NCI-H82 treated with DMSO at 0.1 percent for 48 hours (cell line): ENCODE data around the gene AMBRA1.

ENCODE experiments used
- DNase-seq: peaks from one replicate; lab custom pipeline; 2025; ENCODE audit not compliant: unreplicated experiment; lab: John Stamatoyannopoulos, UW

AMBRA1 gene

DNA sequence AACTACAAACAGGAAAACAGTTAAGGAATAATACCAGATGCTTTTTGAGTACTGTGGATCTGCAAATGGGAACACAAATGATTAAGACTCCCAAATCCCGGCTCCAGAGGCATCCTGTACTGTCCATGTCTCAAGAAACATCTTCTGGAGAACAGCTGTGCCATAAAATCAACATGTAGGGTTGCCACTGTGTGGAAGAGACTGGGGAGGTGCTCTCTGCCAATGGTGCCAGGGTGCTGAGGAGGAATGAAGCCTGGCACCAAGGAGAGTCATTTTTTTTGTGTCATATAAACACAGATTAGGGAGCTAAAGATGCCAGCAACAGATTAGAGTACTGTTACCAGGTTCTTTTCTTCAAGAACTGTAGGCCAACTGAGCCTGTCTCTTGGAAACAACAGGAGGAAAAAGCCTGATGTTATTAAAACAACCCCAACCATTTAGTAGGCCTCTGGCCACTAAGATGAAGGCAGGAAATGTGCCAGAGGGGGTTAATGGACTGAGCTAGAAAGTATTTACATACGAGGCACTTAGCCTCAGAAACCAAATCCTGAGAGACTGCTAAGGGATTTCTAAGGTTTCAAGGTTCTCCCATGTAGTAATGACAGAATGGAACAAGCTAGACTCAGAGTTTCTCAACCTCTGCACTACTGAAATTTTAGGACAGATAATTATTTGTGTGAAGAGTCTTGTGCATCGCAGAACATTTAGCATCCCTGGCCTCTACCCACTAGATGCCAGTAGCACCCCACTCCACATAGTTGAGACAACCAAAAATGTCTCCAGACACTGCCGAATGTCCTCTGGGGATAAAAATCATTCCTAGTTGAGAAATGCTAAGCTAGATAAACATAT, 147.7 kb downstream of the AMBRA1 start:
- DNase-seq: no peak

DNA sequence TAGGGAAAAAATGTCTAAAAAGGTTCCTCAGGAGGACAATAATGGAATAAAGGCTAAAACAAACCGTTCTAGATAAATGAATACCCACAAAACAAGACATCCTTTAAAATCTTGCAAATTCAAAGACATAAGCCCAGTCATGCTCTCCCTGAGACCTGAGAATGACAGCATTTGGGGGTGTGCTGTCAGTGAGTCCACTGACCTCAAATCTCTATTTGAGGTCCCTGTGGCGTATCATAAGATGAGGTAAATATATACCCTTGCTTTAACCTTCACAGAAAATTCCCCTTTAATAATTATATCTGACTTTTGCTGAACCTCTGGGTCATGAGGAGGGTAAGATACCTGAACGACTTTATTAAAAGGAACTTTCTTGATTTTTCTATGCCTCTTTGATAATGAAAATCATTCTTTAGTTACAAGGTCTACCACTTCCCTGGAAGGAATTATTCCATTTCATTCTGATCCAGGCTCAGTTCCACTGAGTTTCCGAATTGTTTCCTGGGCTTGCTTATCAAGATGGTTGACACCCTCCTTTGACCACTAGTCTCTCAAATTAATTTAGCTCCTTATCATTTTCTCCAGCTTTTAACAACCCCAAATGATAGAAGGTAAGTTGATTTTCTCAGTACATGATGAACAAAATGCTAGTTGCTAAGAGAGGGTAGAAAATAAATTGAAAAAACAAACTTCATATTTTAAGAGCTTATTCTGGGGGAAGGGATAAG, 148.5 kb downstream of the AMBRA1 start:
- no peak for DNase-seq

DNA sequence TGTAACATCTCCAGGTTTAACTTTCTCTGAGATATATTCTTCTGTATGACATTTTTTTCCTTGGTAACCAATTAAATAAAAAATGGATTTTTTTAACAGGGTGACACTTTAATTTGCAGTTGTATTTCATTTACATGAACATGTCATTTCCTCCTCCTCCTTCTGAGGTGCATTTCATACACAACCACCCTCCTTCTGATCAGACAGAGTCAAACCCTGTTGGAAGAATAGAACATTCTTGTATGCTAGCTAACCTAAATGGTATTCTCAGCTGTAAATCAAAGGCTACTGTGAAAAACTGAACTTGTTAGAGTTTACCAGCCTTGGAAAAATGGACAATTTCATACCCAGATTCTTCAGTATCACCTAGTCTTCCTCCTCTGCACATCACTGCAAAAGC, 149.5 kb downstream of the AMBRA1 start:
- DNase-seq: no peak

DNA sequence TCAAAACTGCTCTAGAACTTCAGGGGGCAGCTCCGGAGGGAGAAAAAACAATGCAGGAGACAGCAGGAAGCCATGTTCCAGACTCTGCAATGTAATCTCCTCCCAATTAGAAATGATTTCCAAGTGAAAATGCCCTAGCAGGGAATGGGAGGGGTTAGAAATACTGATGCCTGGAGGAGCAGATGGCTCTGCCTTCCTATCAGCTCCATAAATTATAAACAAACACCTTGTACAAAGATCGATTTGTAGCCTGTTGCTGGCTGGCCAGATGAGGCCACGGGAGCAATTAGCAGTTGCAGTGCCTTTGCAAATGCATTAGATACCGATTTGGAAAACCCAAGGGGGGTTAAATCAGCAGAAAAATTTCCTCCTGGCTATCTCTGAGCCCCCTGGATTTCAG, 155.6 kb downstream of the AMBRA1 start:
- peak; percentile 91 for DNase-seq

GRCh38 chr11:46437122-46437689, 156.6 kb downstream of the AMBRA1 start:
- no peak for DNase-seq

GRCh38 chr11:46436113-46436512, 157.7 kb downstream of the AMBRA1 start:
- DNase-seq: peak; percentile 64

- DNase-seq: no peak
These were observed 158.1 kb downstream of the AMBRA1 start for GRCh38 chr11:46435679-46436078.

DNA sequence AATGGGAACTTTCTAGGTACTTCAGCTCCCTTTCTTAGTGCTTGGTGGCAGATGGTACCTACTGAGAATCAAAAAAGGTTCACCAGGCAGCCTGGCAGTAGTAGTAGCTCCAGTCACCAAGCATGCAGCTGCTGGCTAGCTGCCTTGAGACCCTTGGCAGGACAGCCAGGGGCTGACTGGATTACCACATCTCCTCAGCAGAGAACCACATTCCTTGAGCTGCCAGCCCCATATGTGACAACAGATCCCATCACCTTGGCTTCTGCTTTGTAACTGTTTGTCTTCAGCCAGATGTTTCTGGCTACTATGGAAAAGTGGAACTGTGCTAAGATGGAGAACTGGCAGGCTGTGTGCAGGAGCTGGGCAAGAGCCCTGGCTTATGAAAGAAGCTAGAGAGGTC, 162.6 kb downstream of the AMBRA1 start:
- no peak for DNase-seq

- DNase-seq: no peak
These were observed 164.1 kb downstream of the AMBRA1 start for GRCh38 chr11:46429717-46430116.

- no peak for DNase-seq
These were observed 166.5 kb downstream of the AMBRA1 start for GRCh38 chr11:46427364-46427763.

DNA sequence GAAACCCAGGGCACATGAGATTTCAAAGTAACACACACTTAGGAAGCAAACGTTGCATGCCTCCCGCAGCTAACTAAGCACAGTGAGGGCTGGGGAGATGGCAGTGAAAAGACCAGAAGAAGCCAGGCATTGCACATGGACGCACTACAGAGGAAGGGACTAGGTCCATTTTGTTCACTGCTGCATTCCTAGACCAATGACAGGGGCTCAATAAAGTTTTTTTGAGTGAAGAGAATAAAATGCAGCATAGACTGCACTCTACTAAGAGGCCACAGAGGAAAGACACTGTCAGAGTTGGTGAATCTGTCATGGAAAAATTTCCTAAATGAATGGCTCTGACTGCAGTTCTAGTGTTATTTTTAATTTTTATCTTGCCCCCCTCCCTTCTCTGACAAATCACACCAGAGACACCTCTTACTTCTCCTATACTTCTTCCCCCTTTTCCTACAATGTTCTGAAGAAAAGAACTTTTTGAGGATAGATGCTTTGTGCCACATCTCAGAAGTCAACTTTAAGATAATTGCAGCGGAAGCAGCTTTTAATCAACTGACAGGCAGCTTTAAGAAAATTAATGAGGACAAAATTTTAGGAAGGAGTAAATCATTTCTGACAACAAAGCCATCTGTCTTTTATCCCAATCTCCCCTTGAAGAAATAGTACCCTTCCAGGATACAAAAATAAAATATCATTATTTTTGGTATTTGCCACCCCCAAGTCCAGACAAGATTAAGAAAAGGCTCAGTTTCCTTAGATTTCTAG, 167.4 kb downstream of the AMBRA1 start:
- DNase-seq: no peak

- DNase-seq: no peak
These were observed 171.2 kb downstream of the AMBRA1 start for GRCh38 chr11:46422588-46422987.

GRCh38 chr11:46421257-46421880, 172.5 kb downstream of the AMBRA1 start:
- peak; percentile 89 for DNase-seq

GRCh38 chr11:46420513-46420912, 173.3 kb downstream of the AMBRA1 start:
- DNase-seq: no peak

- DNase-seq: no peak
These were observed 175.1 kb downstream of the AMBRA1 start for GRCh38 chr11:46418751-46419150.

DNA sequence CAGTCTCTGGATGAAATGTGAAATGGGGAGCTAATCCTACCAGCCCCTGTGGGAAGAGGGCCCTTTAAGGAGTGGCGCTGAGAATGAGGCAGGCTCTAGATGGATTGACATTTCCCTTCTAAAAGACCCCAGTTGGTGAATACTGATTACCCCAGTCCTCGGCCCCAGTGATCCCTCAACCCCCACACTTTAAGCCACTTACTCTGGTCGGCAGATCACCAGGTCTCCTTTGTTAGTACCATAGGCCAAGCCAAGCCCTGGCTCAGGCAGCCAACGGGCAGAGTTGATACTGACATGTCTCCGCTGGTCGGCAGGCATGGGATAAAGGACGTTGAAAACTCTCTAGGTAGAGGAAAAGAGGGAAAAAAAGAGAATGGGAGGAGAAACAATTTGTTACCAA, 176.1 kb downstream of the AMBRA1 start:
- peak; percentile 78 for DNase-seq

GRCh38 chr11:46414879-46415278, 178.9 kb downstream of the AMBRA1 start:
- DNase-seq: no peak

- DNase-seq: no peak
These were observed 179.4 kb downstream of the AMBRA1 start for GRCh38 chr11:46414466-46414796.

DNA sequence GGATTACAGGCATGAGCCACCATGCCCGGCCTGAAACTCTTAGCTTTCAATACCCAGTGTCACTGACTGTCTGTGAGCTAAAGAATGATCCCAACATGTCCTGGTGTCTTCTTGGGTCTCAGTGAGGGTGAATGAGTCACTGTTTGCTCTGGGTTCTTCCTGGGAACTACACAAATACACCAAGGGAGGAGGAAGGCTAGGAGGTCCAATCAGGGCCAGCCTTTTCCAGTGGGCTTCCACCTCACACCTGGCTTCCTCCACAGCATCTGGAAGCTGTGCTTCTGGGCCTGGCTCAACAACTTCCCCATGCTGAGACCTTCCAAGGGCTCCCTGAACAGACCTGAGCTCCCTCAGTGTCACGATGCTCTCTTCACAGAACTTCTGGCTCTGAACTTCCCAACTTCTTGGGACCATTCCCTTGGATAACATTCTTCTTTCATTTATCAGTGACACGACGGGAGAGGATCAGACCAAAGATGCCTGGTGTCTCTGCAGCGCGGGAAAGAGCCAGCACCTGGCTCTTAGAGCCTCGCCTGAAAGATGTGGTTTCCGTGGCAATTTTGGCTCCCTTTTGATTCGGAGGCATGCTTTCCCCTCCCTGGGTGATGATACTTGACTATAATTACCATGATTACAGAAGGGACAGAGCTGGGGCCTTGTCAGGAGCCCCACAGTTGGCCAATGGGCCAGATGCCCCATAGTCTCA, 179.9 kb downstream of the AMBRA1 start:
- DNase-seq: no peak

- peak; percentile 31 for DNase-seq
These were observed 183.8 kb downstream of the AMBRA1 start for GRCh38 chr11:46410021-46410420.
